Measurements from ENCODE around the gene RYR3.
A peak's percentile ranks its signal among the peaks of the same experiment; 100 is the strongest.

DNA sequence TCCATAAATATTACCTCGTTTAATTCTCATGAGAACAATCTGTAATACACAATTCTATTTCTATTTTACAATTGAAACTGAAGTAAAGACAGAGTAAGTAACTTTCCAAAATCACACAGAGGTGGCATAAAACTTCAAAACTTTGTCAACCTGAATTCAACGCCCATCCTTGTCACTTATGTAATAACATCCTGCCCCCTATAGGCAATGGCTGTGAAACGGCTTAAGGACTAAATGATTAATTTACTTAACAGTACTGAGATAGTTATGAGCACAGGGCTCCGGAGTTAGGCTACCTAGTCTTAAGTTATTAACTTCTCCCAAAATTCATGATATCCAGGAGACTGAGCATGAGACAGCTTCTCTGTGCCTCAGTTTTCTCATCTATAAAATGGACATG is 364.5 kb downstream of the RYR3 start:
- TF ChIP-seq, protein P1, sequence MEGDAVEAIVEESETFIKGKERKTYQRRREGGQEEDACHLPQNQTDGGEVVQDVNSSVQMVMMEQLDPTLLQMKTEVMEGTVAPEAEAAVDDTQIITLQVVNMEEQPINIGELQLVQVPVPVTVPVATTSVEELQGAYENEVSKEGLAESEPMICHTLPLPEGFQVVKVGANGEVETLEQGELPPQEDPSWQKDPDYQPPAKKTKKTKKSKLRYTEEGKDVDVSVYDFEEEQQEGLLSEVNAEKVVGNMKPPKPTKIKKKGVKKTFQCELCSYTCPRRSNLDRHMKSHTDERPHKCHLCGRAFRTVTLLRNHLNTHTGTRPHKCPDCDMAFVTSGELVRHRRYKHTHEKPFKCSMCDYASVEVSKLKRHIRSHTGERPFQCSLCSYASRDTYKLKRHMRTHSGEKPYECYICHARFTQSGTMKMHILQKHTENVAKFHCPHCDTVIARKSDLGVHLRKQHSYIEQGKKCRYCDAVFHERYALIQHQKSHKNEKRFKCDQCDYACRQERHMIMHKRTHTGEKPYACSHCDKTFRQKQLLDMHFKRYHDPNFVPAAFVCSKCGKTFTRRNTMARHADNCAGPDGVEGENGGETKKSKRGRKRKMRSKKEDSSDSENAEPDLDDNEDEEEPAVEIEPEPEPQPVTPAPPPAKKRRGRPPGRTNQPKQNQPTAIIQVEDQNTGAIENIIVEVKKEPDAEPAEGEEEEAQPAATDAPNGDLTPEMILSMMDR (conservative IDR thresholded peaks at IDR 0.05; ENCODE audit: low read depth, low read length) = peak; percentile 82
- TF ChIP-seq EZH2 (IDR thresholded peaks at IDR 0.05; ENCODE audit: low read length, unreplicated experiment) (no peak), EZH2phosphoT487 (IDR thresholded peaks at IDR 0.05; ENCODE audit: borderline replicate concordance, low read length) (no peak)
